NK-92 (cell line): Measurements from ENCODE around the gene CAMK1D.

ENCODE experiments used
- DNase-seq: peaks from one replicate; lab custom pipeline; 2025; ENCODE audit not compliant: unreplicated experiment; lab: John Stamatoyannopoulos, UW

The CAMK1D gene

GRCh38 chr10:12589291-12589690, 239.9 kb downstream of the CAMK1D start:
- DNase-seq: no peak

- DNase-seq: no peak
Observed at GRCh38 chr10:12589791-12590190, 240.4 kb downstream of the CAMK1D start.

GRCh38 chr10:12590675-12591659, 241.6 kb downstream of the CAMK1D start:
- DNase-seq: no peak

GRCh38 chr10:12592967-12593366, 243.6 kb downstream of the CAMK1D start:
- no peak for DNase-seq

GRCh38 chr10:12594448-12594944, 245.1 kb downstream of the CAMK1D start:
- DNase-seq: no peak

- no peak for DNase-seq
Observed at GRCh38 chr10:12595936-12596576, 246.7 kb downstream of the CAMK1D start.

- DNase-seq: no peak
Observed at GRCh38 chr10:12597176-12597575, 247.8 kb downstream of the CAMK1D start.

- DNase-seq: no peak
Observed at GRCh38 chr10:12597788-12598765, 248.7 kb downstream of the CAMK1D start.

- no peak for DNase-seq
Observed at GRCh38 chr10:12600652-12601051, 251.3 kb downstream of the CAMK1D start.

- DNase-seq: no peak
Observed at GRCh38 chr10:12602521-12602920, 253.2 kb downstream of the CAMK1D start.

GRCh38 chr10:12603766-12604470, 254.6 kb downstream of the CAMK1D start:
- no peak for DNase-seq

- DNase-seq: no peak
Observed at GRCh38 chr10:12605580-12606405, 256.4 kb downstream of the CAMK1D start.

- DNase-seq: no peak
Observed at GRCh38 chr10:12606461-12606860, 257.1 kb downstream of the CAMK1D start.

- no peak for DNase-seq
Observed at GRCh38 chr10:12608761-12609160, 259.4 kb downstream of the CAMK1D start.

- DNase-seq: no peak
Observed at GRCh38 chr10:12609435-12609834, 260.1 kb downstream of the CAMK1D start.

- no peak for DNase-seq
Observed at GRCh38 chr10:12613136-12613535, 263.8 kb downstream of the CAMK1D start.

GRCh38 chr10:12614177-12614995, 265.0 kb downstream of the CAMK1D start:
- no peak for DNase-seq
